ENCODE measurements around the gene P2RX6.
"Not testable (repeated sequence)": the region's sequence is repeated elsewhere in the genome, so short reads cannot be mapped to it uniquely, and the experiment has no call there.

P2RX6 gene

GRCh38 chr22:21030621-21031544 lies 15.9 kb downstream of the P2RX6 start:
- in situ Hi-C loops (cut with MboI; ENCODE audit: low sequenced_read_pairs) = no loop called here

GRCh38 chr22:21031545-21032036 lies 16.6 kb downstream of the P2RX6 start:
- in situ Hi-C loops (cut with MboI; ENCODE audit: low sequenced_read_pairs) = no loop called here

GRCh38 chr22:21032037-21032867 lies 17.3 kb downstream of the P2RX6 start, which contains the start of gene SLC7A4:
SLC7A4 (minus strand) TSS chr22:21032561; CDS start chr22:21031812, 749 bp downstream.
- in situ Hi-C loops (cut with MboI; ENCODE audit: low sequenced_read_pairs) = no loop called here

- in situ Hi-C loops (cut with MboI; ENCODE audit: low sequenced_read_pairs) = no loop called here
These were observed 18.1 kb downstream of the P2RX6 start for GRCh38 chr22:21032868-21033688.

DNA sequence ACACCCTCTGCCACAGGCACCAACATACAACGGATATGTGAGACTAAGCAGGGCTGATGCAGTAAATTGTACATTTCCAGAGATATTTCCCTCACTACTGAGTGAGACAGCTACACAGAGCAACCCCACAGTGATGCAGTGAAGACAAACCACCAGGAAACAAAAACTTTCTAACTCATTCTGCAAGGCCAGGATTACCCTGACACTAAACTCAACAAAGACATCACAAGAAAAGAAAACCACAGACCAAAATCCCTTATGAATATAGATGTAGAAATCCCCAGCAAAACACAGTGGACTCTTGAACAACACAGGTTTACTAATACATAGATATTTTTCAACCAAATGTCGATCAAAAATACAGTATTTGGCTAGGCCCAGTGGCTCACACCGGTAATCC lies 18.9 kb downstream of the P2RX6 start:
- in situ Hi-C loops (cut with MboI; ENCODE audit: low sequenced_read_pairs) = no loop called here

GRCh38 chr22:21034989-21035388 lies 20.0 kb downstream of the P2RX6 start:
- in situ Hi-C loops (cut with MboI; ENCODE audit: low sequenced_read_pairs) = no loop called here

DNA sequence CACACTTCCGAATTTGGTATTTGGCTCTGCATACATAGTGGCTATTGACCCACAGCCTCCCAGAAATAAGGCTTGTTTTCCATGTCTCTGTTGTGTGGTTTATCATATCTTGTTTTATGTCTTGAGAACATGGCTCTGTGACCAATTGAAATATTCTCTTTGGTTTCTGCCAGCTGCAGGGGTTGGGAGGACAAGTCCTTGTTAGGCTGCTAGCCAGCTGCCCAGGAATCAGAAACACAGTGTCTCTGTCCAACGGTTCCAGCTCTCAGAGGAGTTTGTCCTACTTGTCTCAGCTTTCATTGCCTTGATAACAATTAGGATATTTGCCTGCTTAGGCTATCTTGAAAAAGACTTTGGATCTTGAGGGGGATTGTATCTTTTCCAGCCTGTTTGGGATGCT lies 23.4 kb downstream of the P2RX6 start:
- in situ Hi-C loops (cut with MboI; ENCODE audit: low sequenced_read_pairs) = no loop called here

DNA sequence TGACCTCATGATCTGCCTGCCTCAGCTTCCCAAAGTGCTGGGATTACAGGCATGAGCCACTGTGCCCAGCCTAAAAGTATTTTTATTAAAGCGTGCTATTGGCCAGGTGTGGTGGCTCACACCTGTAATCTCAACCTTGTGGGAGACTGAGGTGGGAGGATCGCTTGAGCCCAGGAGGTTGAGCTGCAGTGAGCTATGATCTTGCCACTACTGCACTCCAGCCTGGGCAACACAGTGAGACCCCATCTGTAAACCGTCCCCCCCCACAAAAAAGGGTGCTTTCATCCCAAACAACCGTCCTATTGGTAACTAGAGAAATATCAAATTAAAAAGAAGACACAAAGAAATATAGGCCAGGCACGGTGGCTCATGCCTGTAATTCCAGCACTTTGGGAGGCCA lies 24.2 kb downstream of the P2RX6 start:
- in situ Hi-C loops (cut with MboI; ENCODE audit: low sequenced_read_pairs) = not testable (repeated sequence)

GRCh38 chr22:21041937-21042336 lies 27.0 kb downstream of the P2RX6 start:
- in situ Hi-C loops (cut with MboI; ENCODE audit: low sequenced_read_pairs) = no loop called here

DNA sequence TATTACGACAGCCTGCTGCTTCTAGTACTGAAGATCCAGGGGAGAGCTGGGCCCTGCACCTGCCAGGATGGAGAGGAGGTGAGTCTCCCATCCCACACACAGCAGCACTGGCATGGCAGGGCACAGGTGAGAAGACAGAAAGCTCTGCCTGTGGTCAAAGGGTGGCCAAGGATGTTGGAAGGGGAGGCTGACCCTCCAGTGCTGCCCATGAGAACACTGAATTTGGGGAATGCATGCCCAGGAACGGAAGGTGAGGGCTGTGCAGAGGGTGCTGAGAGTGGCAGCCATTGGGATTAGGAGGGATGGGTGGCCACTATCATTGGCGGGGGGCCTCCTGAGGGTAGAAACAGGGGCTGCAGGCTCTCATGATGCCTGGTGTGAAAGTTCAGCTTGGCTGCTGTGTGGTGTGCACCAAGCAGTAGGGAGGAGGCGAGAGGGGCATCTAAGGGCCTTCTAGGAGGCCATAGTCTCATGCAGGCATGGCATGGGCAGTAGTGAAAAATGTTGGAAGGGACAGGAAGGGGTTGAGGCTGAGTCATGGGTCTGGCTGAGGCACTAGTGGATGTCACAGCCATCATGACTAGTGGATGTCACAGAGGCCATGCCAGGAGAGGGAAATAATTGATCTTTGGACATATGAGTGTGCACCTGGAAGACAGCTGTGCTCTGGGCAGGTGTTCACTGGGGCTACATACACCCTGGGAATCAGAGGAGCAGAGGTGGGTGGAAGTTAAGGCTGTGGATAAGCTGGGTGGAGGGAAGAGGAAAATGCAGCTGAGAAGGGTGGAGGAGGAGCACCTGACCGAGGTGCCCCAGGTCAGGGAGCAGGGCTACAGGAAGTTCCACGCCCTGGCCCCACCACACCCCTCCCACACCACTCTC lies 28.3 kb downstream of the P2RX6 start:
- in situ Hi-C loops (cut with MboI; ENCODE audit: low sequenced_read_pairs) = no loop called here

- in situ Hi-C loops (cut with MboI; ENCODE audit: low sequenced_read_pairs) = no loop called here
These were observed 29.0 kb downstream of the P2RX6 start for GRCh38 chr22:21043860-21044535.

DNA sequence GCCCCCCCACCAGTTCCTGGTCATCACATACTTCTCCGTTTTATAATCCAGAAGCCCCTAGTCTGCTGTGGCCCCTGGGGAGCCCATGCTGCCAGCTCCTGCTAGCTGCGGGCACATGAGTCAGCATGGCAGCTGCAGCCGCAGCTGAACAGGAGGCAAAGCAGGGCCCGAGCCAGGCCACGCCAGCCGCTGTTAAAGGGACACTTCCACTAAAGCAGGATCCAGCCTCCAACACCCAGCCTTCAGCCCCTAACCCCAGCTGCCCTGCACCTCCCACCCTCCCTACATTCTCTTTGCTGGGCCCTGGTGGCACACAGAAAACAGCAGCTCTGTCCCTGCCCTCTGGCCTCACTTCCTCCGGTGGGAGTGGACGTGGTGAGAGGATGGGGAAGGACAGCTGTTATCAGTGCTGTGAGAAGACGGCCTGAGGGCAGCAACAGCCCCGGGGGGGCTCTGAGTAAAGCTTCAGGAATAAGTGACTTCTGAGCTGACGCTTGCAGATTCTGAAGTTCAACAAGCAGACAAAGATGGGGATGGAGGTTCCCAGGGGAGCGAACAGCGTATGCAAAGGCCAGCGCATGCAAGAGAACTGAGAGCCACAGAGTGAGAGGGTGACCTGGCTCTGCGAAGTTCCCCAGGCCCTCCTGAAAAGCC lies 30.1 kb downstream of the P2RX6 start:
- in situ Hi-C loops (cut with MboI; ENCODE audit: low sequenced_read_pairs) = no loop called here

GRCh38 chr22:21045585-21046294 lies 30.8 kb downstream of the P2RX6 start, which contains the start of gene LRRC74B:
LRRC74B (plus strand) TSS chr22:21045946; CDS start chr22:21045987, 41 bp downstream.
- in situ Hi-C loops (cut with MboI; ENCODE audit: low sequenced_read_pairs) = no loop called here

GRCh38 chr22:21047035-21047661 lies 32.2 kb downstream of the P2RX6 start:
- in situ Hi-C loops (cut with MboI; ENCODE audit: low sequenced_read_pairs) = no loop called here

- in situ Hi-C loops (cut with MboI; ENCODE audit: low sequenced_read_pairs) = no loop called here
These were observed 32.8 kb downstream of the P2RX6 start for GRCh38 chr22:21047730-21048129.

- in situ Hi-C loops (cut with MboI; ENCODE audit: low sequenced_read_pairs) = not testable (repeated sequence)
These were observed 33.5 kb downstream of the P2RX6 start for GRCh38 chr22:21048448-21048847.

GRCh38 chr22:21048965-21049364 lies 34.0 kb downstream of the P2RX6 start:
- in situ Hi-C loops (cut with MboI; ENCODE audit: low sequenced_read_pairs) = not testable (repeated sequence)
